Nephron (organoid): Measurements from ENCODE around the gene CENPP.

Source experiments
- H3K27ac Mint-ChIP-seq, 3 experiments: 2 replicates each; pipeline ENCODE4 v1.8.0; 2020; ENCODE audit warnings: mixed read lengths in 3 of 3, mild to moderate bottlenecking in 2 of 3, moderate library complexity in 1 of 3
- H3K27me3 Mint-ChIP-seq: 2 replicates; pipeline ENCODE4 v1.8.0; 2021; ENCODE audit warnings: low read depth, mild to moderate bottlenecking, moderate library complexity, mixed read lengths
- H3K36me3 Mint-ChIP-seq: 2 replicates; pipeline ENCODE4 v1.8.0; 2020; ENCODE audit warnings: low read depth, mixed read lengths
- H3K4me1 Mint-ChIP-seq: 2 replicates; pipeline ENCODE4 v1.8.0; 2020; ENCODE audit warnings: mixed read lengths
- H3K4me3 Mint-ChIP-seq, 3 experiments: 2 replicates each; pipeline ENCODE4 v1.8.0; 2020; ENCODE audit warnings: mild to moderate bottlenecking in 3 of 3, mixed read lengths in 3 of 3, moderate library complexity in 2 of 3
- H3K9me3 Mint-ChIP-seq: 2 replicates; pipeline ENCODE4 v1.8.0; 2020; ENCODE audit warnings: mixed read lengths
- TF ChIP-seq, protein P1 (sequence below), 3 experiments: fragments of 200-600 bp; sonication (generic); IDR thresholded peaks; one replicate each; pipeline ENCODE4 v1.5.0; 2021; ENCODE audit warnings: antibody characterized with exemption in 3 of 3; ENCODE audit not compliant: unreplicated experiment in 3 of 3

Gene CENPP

DNA sequence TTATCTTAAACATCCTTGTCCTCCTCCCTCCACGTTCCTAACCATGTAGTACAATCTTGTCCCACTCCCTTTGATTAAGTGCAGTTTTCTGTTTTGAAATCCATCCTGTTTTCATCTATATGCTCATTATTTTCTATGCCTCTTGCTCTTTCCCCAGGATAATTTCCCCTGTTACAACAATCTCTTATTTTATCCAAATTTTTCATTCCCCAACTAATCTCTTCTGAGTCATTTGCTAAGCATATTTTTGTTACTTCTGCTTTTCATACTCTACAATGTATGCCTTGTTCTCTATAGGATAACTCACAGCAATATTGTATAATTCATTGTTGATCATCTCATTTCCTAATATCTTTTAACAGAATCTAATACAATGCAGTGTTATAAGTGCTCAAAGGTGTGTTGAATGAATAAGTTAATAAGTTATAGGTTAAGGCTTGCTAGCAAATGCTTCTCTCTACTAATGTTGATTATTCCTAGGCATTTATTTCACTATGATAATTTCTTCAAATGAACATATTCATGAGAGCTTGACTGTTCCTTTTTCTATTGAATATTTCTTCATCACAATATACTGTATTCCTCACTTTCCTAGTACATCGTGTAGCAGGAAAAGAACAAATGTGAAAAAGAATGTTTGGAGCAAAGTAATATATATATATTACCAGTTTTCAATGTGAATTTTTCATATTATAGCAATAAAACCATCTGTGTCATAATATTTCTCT, 97.0 kb downstream of the CENPP start:
- TF ChIP-seq, protein P1, sequence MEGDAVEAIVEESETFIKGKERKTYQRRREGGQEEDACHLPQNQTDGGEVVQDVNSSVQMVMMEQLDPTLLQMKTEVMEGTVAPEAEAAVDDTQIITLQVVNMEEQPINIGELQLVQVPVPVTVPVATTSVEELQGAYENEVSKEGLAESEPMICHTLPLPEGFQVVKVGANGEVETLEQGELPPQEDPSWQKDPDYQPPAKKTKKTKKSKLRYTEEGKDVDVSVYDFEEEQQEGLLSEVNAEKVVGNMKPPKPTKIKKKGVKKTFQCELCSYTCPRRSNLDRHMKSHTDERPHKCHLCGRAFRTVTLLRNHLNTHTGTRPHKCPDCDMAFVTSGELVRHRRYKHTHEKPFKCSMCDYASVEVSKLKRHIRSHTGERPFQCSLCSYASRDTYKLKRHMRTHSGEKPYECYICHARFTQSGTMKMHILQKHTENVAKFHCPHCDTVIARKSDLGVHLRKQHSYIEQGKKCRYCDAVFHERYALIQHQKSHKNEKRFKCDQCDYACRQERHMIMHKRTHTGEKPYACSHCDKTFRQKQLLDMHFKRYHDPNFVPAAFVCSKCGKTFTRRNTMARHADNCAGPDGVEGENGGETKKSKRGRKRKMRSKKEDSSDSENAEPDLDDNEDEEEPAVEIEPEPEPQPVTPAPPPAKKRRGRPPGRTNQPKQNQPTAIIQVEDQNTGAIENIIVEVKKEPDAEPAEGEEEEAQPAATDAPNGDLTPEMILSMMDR (IDR thresholded peaks at IDR 0.05; ENCODE audit: unreplicated experiment in 3 of 3) = no peak
- H3K9me3 Mint-ChIP-seq = no peaks in the 10 kb centered on the region
- no peaks in the 10 kb centered on the region for H3K27me3 Mint-ChIP-seq
- peak overlapping the region; percentile 5 to 99 (median 94) for H3K27ac Mint-ChIP-seq
- H3K4me1 Mint-ChIP-seq = peaks cover 47% of the 10 kb centered on the region
- H3K36me3 Mint-ChIP-seq = no peaks in the 10 kb centered on the region
- H3K4me3 Mint-ChIP-seq = peak overlapping the region in 2 of 3 experiments; percentile 4 to 24

DNA sequence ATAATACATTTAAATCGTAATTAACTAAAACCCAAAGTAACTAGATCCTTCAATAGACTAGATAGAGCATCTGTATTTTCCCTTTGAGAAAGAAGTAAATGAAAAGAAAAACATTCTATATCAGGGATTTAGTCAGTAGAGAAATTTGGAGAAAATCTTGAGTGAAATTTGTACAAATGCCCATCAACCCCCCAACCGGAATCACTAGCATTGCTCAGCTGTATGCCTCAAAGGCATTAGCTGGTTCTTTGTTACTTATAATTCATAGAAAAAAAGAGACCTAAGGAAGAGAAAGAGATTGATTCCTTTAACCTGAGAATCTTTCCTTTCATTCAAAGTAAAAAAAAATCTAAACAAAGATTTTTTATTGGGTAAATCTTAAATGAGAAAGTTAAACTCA, 97.9 kb downstream of the CENPP start:
- TF ChIP-seq, protein P1 (IDR thresholded peaks at IDR 0.05; ENCODE audit: unreplicated experiment in 3 of 3) = no peak

DNA sequence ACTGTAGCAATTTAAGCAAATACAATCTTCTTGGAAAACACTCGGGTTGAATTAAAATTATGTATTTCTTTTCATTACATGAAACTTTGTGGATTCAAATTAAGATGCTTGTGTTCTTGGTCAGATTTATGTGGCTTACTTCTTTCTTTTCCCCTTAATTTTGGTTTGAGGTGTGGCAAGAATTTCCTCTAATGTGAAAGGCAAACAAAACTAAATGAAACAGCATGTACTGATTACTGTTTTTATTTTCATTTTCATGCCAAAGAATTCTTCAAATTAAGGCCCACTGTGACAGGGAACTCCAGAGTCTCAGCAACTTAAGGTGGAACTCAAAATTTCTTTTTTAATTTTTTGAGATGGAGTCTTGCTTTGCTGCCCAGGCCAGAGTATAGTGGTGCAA, 98.6 kb downstream of the CENPP start, which contains the start of gene OMD:
Gene OMD (minus strand): TSS at position 132 of the 400 bp plus-strand sequence. CDS start 6,913 bp downstream, outside the sequence.
- H3K27me3 Mint-ChIP-seq = no peaks in the 10 kb centered on the region
- H3K4me3 Mint-ChIP-seq = peak within 1 kb of the TSS in 2 of 3 experiments; percentile 0 to 66
- no peaks in the 10 kb centered on the region for H3K36me3 Mint-ChIP-seq
- peak within 1 kb of the TSS; percentile 97 to 99 (median 98) for H3K27ac Mint-ChIP-seq
- TF ChIP-seq, protein P1 (IDR thresholded peaks at IDR 0.05; ENCODE audit: unreplicated experiment in 3 of 3) = no peak
- H3K4me1 Mint-ChIP-seq = peaks cover 50% of the 10 kb centered on the region
- H3K9me3 Mint-ChIP-seq = no peaks in the 10 kb centered on the region

More for the DNA sequence above, 97.9 kb downstream of the CENPP start:
- Mint-ChIP-seq H3K36me3 (no peaks in the 10 kb centered on the region), H3K4me1 (peaks cover 45% of the 10 kb centered on the region), H3K4me3 (peak overlapping the region in 1 of 3 experiments; percentile 26), H3K9me3 (no peaks in the 10 kb centered on the region), H3K27ac (peak overlapping the region; percentile 70 to 99 (median 94)), H3K27me3 (no peaks in the 10 kb centered on the region)

DNA sequence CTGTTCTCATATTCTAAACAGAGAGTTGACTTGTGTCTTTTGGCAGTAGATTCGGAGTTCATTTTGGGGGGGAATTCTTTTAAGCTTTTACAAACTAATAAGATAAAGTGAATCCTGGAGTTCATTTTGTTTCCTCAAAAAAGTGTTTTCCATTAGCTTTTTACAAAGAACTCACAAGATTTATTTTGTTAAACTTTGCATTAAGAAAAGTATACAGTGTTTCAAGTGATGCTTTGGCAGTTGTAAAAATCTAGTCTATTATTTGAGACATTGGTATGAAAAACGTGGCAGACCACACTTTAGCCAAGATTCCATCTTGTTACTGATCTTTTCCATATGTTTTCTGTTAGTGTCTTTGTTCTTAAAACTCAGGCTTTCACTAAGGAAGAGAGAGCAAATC, 99.7 kb downstream of the CENPP start:
- H3K27me3 Mint-ChIP-seq = no peaks in the 10 kb centered on the region
- H3K4me1 Mint-ChIP-seq = peaks cover 57% of the 10 kb centered on the region
- TF ChIP-seq, protein P1 (IDR thresholded peaks at IDR 0.05; ENCODE audit: unreplicated experiment in 3 of 3) = no peak
- H3K27ac Mint-ChIP-seq = peak overlapping the region; percentile 97 to 99 (median 98)
- no peaks in the 10 kb centered on the region for H3K9me3 Mint-ChIP-seq
- no peaks in the 10 kb centered on the region for H3K36me3 Mint-ChIP-seq
- H3K4me3 Mint-ChIP-seq = peak overlapping the region in 2 of 3 experiments; percentile 0 to 9

DNA sequence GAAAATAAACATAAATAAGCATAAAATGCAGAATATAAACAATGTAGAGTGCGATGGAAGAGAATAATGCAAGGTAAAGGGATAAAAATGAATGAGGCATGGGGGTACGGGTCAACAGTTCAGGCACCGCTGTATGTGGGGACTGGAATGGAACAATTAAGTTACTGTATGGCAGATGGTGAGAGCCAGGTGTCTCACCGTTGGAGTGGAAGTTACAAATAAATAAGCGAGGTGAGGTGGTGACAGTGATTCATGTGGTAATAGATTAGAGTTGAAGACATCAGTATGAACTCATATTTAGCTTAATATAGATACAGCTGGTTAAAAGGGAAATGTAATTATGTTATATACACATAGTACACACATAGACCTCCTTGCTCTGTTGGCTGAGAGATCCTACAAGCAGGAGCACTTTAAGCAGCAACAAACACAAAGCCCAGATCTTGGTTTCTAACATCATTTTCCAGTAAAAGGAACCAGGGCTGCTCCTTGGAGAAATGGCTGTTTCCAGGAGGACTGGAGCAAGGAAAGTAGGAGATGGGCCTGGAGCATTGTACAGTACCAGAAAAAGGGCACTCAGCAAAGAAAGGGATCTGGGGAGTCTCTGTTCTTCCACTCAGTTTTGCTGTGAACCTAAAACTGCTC, 100.9 kb downstream of the CENPP start:
- H3K4me3 Mint-ChIP-seq = peak overlapping the region in 1 of 3 experiments; percentile 16
- H3K9me3 Mint-ChIP-seq = no peaks in the 10 kb centered on the region
- H3K4me1 Mint-ChIP-seq = peaks cover 50% of the 10 kb centered on the region
- H3K27ac Mint-ChIP-seq = peak overlapping the region; percentile 97 to 99 (median 98)
- H3K36me3 Mint-ChIP-seq = no peaks in the 10 kb centered on the region
- TF ChIP-seq, protein P1 (IDR thresholded peaks at IDR 0.05; ENCODE audit: unreplicated experiment in 3 of 3) = no peak
- no peaks in the 10 kb centered on the region for H3K27me3 Mint-ChIP-seq
